NOMO-1 (cell line): ENCODE data around the gene TFF1.
A peak's percentile ranks its signal among the peaks of the same experiment; 100 is the strongest.
"Not testable (repeated sequence)": the region's sequence is repeated elsewhere in the genome, so short reads cannot be mapped to it uniquely, and the experiment has no call there.

ENCODE experiments used
- DNase-seq, 2 experiments: peaks; one replicate each; lab custom pipeline; 2025; ENCODE audit not compliant: unreplicated experiment in 2 of 2; lab: John Stamatoyannopoulos, UW

The TFF1 gene

GRCh38 chr21:42366292-42367010, at the start of gene TFF1:
Gene TFF1 (minus strand): TSS chr21:42366535. CDS start chr21:42366495, 40 bp downstream.
- DNase-seq, result no peak

- no peak for DNase-seq
These were observed 48.8 kb upstream of the TFF1 start for GRCh38 chr21:42414928-42415769.

GRCh38 chr21:42414553-42414927, 48.2 kb upstream of the TFF1 start:
- no peak for DNase-seq

- no peak for DNase-seq
These were observed 47.7 kb upstream of the TFF1 start for GRCh38 chr21:42414066-42414465.

- no peak for DNase-seq
These were observed 47.2 kb upstream of the TFF1 start for GRCh38 chr21:42413500-42413899.

GRCh38 chr21:42413093-42413492, 46.8 kb upstream of the TFF1 start:
- no peak for DNase-seq

- no peak for DNase-seq
These were observed 46.2 kb upstream of the TFF1 start for GRCh38 chr21:42412636-42412933.

GRCh38 chr21:42411891-42412635, 45.7 kb upstream of the TFF1 start:
- DNase-seq, result no peak

GRCh38 chr21:42411197-42411869, 45.0 kb upstream of the TFF1 start:
- no peak for DNase-seq

- no peak for DNase-seq
These were observed 43.0 kb upstream of the TFF1 start for GRCh38 chr21:42409366-42409765.

GRCh38 chr21:42408718-42409117, 42.4 kb upstream of the TFF1 start:
- not testable (repeated sequence) for DNase-seq

- DNase-seq, result no peak
These were observed 41.1 kb upstream of the TFF1 start for GRCh38 chr21:42407476-42407875.

GRCh38 chr21:42406866-42407265, 40.5 kb upstream of the TFF1 start:
- DNase-seq, result no peak

GRCh38 chr21:42406201-42406621, 39.9 kb upstream of the TFF1 start:
- peak; percentile 10 to 20 for DNase-seq

- DNase-seq, result no peak
These were observed 39.0 kb upstream of the TFF1 start for GRCh38 chr21:42405064-42406013.

- DNase-seq, result no peak
These were observed 38.2 kb upstream of the TFF1 start for GRCh38 chr21:42404539-42404938.

GRCh38 chr21:42403611-42404231, 37.4 kb upstream of the TFF1 start, which contains the start of gene UBASH3A:
Gene UBASH3A (plus strand): TSS chr21:42403902. CDS start chr21:42403946, 44 bp downstream.
- no peak for DNase-seq

- DNase-seq, result no peak
These were observed 35.5 kb upstream of the TFF1 start for GRCh38 chr21:42401820-42402251.

- DNase-seq, result no peak
These were observed 34.8 kb upstream of the TFF1 start for GRCh38 chr21:42401154-42401553.
